Ovary (tissue), 3 donors: ENCODE results near the gene CORO6.

Experiments used
- CTCF ChIP-seq, 3 donors: fragments of 450-650 bp in 2 of 3; fragments of 200-600 bp in 1 of 3; IDR thresholded peaks; one replicate each; pipeline versions ENCODE4 v1.5.1 to v1.8.0; 2016 to 2022; ENCODE audit warnings: antibody characterized with exemption in 3 of 3, mild to moderate bottlenecking in 1 of 3
- EP300 ChIP-seq: sonication (generic); formaldehyde crosslinking; IDR thresholded peaks from one replicate; pipeline ENCODE4 v1.6.1; 2017; ENCODE audit warnings: antibody characterized with exemption
- POLR2A ChIP-seq: fragments of 450-650 bp; IDR thresholded peaks from one replicate; pipeline ENCODE4 v1.6.1; 2017; ENCODE audit warnings: antibody characterized with exemption, mild to moderate bottlenecking, moderate library complexity
- donor health status: DM: no; HTN: no; CAD: no.

GRCh38 chr17:29567554-29568330 is 55.0 kb downstream of the CORO6 start:
- no peak for TF ChIP-seq POLR2A
- TF ChIP-seq CTCF (IDR thresholded peaks at IDR 0.05) = peak in 1 of 3 donors; percentile 27
- TF ChIP-seq EP300 = no peak
